Neural progenitor cell (in vitro differentiated cells): Measurements from ENCODE around the gene KRTAP12-1. TPM values are rescaled to one million over a fixed set of nuclear protein-coding genes. Genes with fewer than 3 reads are reported as not detected.
A peak's percentile ranks its signal among the peaks of the same experiment; 100 is the strongest.
"Not testable (repeated sequence)": the region's sequence is repeated elsewhere in the genome, so short reads cannot be mapped to it uniquely, and the experiment has no call there.

Source experiments
- DNase-seq: peaks from one replicate; pipeline ENCODE4 v3.0.0-alpha.2; 2016; ENCODE audit warnings: low spot score
- H2AFZ ChIP-seq: fragments of 200-600 bp; sonication (generic); replicated peaks from 2 replicates; pipeline ENCODE4 v1.6.1; 2016; ENCODE audit warnings: antibody characterized with exemption
- H3F3A ChIP-seq: fragments of 200-600 bp; sonication (generic); 2 replicates; pipeline ENCODE4 v1.6.1; 2016; ENCODE audit warnings: antibody characterized with exemption, low read depth
- H3K27ac ChIP-seq: fragments of 200-600 bp; sonication (generic); 2 replicates; pipeline ENCODE4 v1.5.1; 2016; ENCODE audit warnings: mild to moderate bottlenecking
- H3K27me3 ChIP-seq: fragments of 200-600 bp; sonication (generic); 2 replicates; pipeline ENCODE4 v1.6.1; 2016; ENCODE audit warnings: mild to moderate bottlenecking, moderate library complexity
- H3K36me3 ChIP-seq: fragments of 200-600 bp; sonication (generic); 2 replicates; pipeline ENCODE4 v1.5.1; 2016
- H3K4me1 ChIP-seq: fragments of 200-600 bp; sonication (generic); 2 replicates; pipeline ENCODE4 v1.6.1; 2016; ENCODE audit warnings: mixed run types
- H3K4me2 ChIP-seq: fragments of 200-600 bp; sonication (generic); 2 replicates; pipeline ENCODE4 v1.6.1; 2016
- H3K4me3 ChIP-seq: fragments of 200-600 bp; sonication (generic); 2 replicates; pipeline ENCODE4 v1.5.1; 2016
- H3K79me2 ChIP-seq: fragments of 200-600 bp; sonication (generic); 2 replicates; pipeline ENCODE4 v1.6.1; 2016; ENCODE audit warnings: low read depth
- H3K9ac ChIP-seq: fragments of 200-600 bp; sonication (generic); 2 replicates; pipeline ENCODE4 v1.6.1; 2016
- H3K9me3 ChIP-seq: fragments of 200-600 bp; sonication (generic); 2 replicates; pipeline ENCODE4 v1.5.1; 2016; ENCODE audit warnings: low read depth
- H4K20me1 ChIP-seq: fragments of 200-600 bp; sonication (generic); 2 replicates; pipeline ENCODE4 v1.6.1; 2016; ENCODE audit warnings: low read depth
- H3K27ac Mint-ChIP-seq: 3 replicates; pipeline ENCODE4 v1.8.0; 2021; ENCODE audit warnings: mixed read lengths
- H3K27me3 Mint-ChIP-seq: 2 replicates; pipeline ENCODE4 v1.8.0; 2022; ENCODE audit warnings: low read depth, mild to moderate bottlenecking, inconsistent platforms, moderate library complexity, mixed read lengths; ENCODE audit not compliant: insufficient read depth
- H3K36me3 Mint-ChIP-seq: 3 replicates; pipeline ENCODE4 v1.8.0; 2021; ENCODE audit warnings: mixed read lengths
- H3K4me1 Mint-ChIP-seq: 3 replicates; pipeline ENCODE4 v1.8.0; 2021; ENCODE audit warnings: mixed read lengths
- H3K4me3 Mint-ChIP-seq: 3 replicates; pipeline ENCODE4 v1.8.0; 2021; ENCODE audit warnings: mild to moderate bottlenecking, moderate library complexity, mixed read lengths
- H3K9me3 Mint-ChIP-seq: 3 replicates; pipeline ENCODE4 v1.8.0; 2020; ENCODE audit warnings: mixed read lengths
- EZH2 ChIP-seq: fragments of 200-600 bp; sonication (generic); IDR thresholded peaks from 2 replicates; pipeline ENCODE4 v1.6.1; 2017; ENCODE audit warnings: antibody characterized with exemption, mild to moderate bottlenecking, moderate library complexity
- EZH2phosphoT487 ChIP-seq: fragments of 200-600 bp; sonication (generic); IDR thresholded peaks from 2 replicates; pipeline ENCODE4 v1.6.1; 2017; ENCODE audit warnings: antibody characterized with exemption
- total RNA-seq: library from RNA; depleted of rRNA; stranded (reverse); fragments of >200 nt; gene quantifications from 2 replicates; pipeline ENCODE4 v1.2.3, GENCODE V29; 2015; ENCODE audit warnings: low replicate concordance
- TF ChIP-seq, protein P1 (sequence below): fragments of 200-600 bp; sonication (generic); IDR thresholded peaks from 2 replicates; pipeline ENCODE4 v1.5.1; 2017; ENCODE audit warnings: antibody characterized with exemption, mild to moderate bottlenecking

KRTAP12-1 gene
- total RNA-seq, 1 donor from 2014 or later = not detected

DNA sequence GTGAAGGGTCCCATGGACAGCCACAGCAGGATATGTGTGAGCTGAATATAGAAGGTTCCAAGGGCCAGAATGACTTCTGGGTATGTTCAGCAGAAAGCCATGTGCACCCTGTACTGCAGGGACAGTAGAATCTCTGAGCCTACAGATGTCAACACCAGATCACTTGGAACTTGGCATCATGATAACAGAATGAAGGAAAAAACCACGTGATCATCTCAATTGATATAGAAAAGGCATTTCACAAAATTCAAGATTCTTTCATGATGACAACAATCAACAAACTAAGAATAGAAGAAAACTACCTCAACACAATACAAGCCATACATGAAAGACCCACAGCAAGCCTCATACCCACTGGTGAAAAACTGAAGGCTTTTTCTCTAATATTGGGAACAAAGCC lies 14.4 kb downstream of the KRTAP12-1 start:
- Histone ChIP-seq H3K4me3 (no peak overlapping the region), H3K4me2 (no peak overlapping the region), H3K9me3 (peaks cover 6% of the 10 kb centered on the region), H3K36me3 (no peaks in the 10 kb centered on the region), H3K4me1 (no peaks in the 10 kb centered on the region), H3K79me2 (no peaks in the 10 kb centered on the region), H2AFZ (no peak overlapping the region), H3K27me3 (no peaks in the 10 kb centered on the region), H3K9ac (no peak overlapping the region), H3F3A (no peaks in the 10 kb centered on the region), H4K20me1 (no peaks in the 10 kb centered on the region), H3K27ac (no peak overlapping the region)
- Mint-ChIP-seq H3K27me3 (peaks cover 7% of the 10 kb centered on the region), H3K4me1 (no peaks in the 10 kb centered on the region), H3K27ac (no peak overlapping the region), H3K4me3 (no peak overlapping the region), H3K36me3 (no peaks in the 10 kb centered on the region), H3K9me3 (peaks cover 42% of the 10 kb centered on the region)
- TF ChIP-seq EZH2 (no peak), EZH2phosphoT487 (no peak)
- TF ChIP-seq, protein P1, sequence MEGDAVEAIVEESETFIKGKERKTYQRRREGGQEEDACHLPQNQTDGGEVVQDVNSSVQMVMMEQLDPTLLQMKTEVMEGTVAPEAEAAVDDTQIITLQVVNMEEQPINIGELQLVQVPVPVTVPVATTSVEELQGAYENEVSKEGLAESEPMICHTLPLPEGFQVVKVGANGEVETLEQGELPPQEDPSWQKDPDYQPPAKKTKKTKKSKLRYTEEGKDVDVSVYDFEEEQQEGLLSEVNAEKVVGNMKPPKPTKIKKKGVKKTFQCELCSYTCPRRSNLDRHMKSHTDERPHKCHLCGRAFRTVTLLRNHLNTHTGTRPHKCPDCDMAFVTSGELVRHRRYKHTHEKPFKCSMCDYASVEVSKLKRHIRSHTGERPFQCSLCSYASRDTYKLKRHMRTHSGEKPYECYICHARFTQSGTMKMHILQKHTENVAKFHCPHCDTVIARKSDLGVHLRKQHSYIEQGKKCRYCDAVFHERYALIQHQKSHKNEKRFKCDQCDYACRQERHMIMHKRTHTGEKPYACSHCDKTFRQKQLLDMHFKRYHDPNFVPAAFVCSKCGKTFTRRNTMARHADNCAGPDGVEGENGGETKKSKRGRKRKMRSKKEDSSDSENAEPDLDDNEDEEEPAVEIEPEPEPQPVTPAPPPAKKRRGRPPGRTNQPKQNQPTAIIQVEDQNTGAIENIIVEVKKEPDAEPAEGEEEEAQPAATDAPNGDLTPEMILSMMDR = no peak
- DNase-seq = no peak

- H3K4me1 ChIP-seq = no peaks in the 10 kb centered on the region
- no peak within 1 kb of the TSS for H3K4me3 ChIP-seq
- peaks cover 6% of the 10 kb centered on the region for H3K9me3 ChIP-seq
- H3K79me2 ChIP-seq = no peaks in the 10 kb centered on the region
- Mint-ChIP-seq H3K4me1 (no peaks in the 10 kb centered on the region), H3K36me3 (no peaks in the 10 kb centered on the region), H3K27me3 (peaks cover 7% of the 10 kb centered on the region), H3K27ac (no peak within 1 kb of the TSS), H3K9me3 (peaks cover 38% of the 10 kb centered on the region), H3K4me3 (no peak within 1 kb of the TSS)
- no peaks in the 10 kb centered on the region for H3K36me3 ChIP-seq
- H3K27me3 ChIP-seq = no peaks in the 10 kb centered on the region
- H3K9ac ChIP-seq = no peak within 1 kb of the TSS
- TF ChIP-seq EZH2 (no peak), EZH2phosphoT487 (no peak)
- TF ChIP-seq, protein P1 = no peak
- no peaks in the 10 kb centered on the region for H4K20me1 ChIP-seq
- DNase-seq = no peak
- H3F3A ChIP-seq = no peaks in the 10 kb centered on the region
- no peak within 1 kb of the TSS for H2AFZ ChIP-seq
- no peak within 1 kb of the TSS for H3K4me2 ChIP-seq
- H3K27ac ChIP-seq = no peak within 1 kb of the TSS
Measured at GRCh38 chr21:44666401-44667320, 15.3 kb downstream of the KRTAP12-1 start, which contains the start of gene KRTAP12-2. Gene KRTAP12-2 (minus strand): TSS chr21:44666927. CDS start chr21:44666886, 41 bp downstream.

- Histone ChIP-seq H3K27me3 (no peaks in the 10 kb centered on the region), H3K27ac (no peak overlapping the region), H3F3A (no peaks in the 10 kb centered on the region), H3K79me2 (no peaks in the 10 kb centered on the region), H3K4me2 (no peak overlapping the region), H2AFZ (no peak overlapping the region), H3K9ac (no peak overlapping the region), H3K4me3 (no peak overlapping the region), H3K36me3 (no peaks in the 10 kb centered on the region), H3K4me1 (no peaks in the 10 kb centered on the region), H4K20me1 (no peaks in the 10 kb centered on the region), H3K9me3 (peaks cover 6% of the 10 kb centered on the region)
- Mint-ChIP-seq H3K27me3 (peaks cover 7% of the 10 kb centered on the region), H3K4me1 (no peaks in the 10 kb centered on the region), H3K4me3 (no peak overlapping the region), H3K36me3 (no peaks in the 10 kb centered on the region), H3K27ac (no peak overlapping the region), H3K9me3 (peaks cover 26% of the 10 kb centered on the region)
- TF ChIP-seq EZH2 = no peak
- no peak for TF ChIP-seq EZH2phosphoT487
- TF ChIP-seq, protein P1 = no peak
- no peak for DNase-seq
Measured at GRCh38 chr21:44664691-44665090, 17.3 kb downstream of the KRTAP12-1 start.

DNA sequence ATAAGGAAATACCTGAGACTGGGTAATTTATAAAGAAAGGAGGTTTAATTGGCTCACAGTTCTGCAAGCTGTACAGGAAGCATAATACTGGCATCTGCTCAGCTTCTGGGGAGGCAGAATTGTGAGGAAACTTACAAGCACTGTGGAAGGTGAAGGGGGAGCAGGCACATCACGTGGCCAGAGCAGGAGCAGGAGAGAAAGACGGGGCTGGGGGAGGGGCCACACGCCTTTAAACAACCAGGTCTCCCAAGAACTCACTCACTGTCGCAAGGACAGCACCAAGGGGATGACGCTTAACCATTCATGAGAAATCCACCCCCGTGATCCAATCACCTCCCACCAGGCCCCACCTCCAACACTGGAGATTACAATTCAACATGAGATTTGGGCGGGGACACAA lies 20.4 kb downstream of the KRTAP12-1 start:
- H3K4me3 ChIP-seq, H3K36me3 Mint-ChIP-seq, H3K4me3 Mint-ChIP-seq, H3K27me3 ChIP-seq, H3K4me2 ChIP-seq, H4K20me1 ChIP-seq, H3K4me1 ChIP-seq, H3K36me3 ChIP-seq, H3K27ac Mint-ChIP-seq, H3K4me1 Mint-ChIP-seq, H3F3A ChIP-seq, H3K9ac ChIP-seq, H3K27ac ChIP-seq, H3K27me3 Mint-ChIP-seq, H3K9me3 ChIP-seq, H3K79me2 ChIP-seq: not testable (repeated sequence)
- DNase-seq = peak; percentile 39
- H2AFZ ChIP-seq = peak overlapping the region; percentile 7
- peaks cover 32% of the 10 kb centered on the region for H3K9me3 Mint-ChIP-seq
